AG08395 (cell line): Measurements from ENCODE around the gene RHOD.
A peak's percentile ranks its signal among the peaks of the same experiment; 100 is the strongest.

Source experiments
- DNase-seq: peaks from one replicate; pipeline ENCODE4 v3.0.0; 2012; ENCODE audit warnings: mixed read lengths, low spot score

The RHOD gene

GRCh38 chr11:67062526-67063373 lies 6.1 kb downstream of the RHOD start:
- no peak for DNase-seq

- no peak for DNase-seq
Observed at GRCh38 chr11:67066333-67066709, 9.7 kb downstream of the RHOD start.

- DNase-seq, result peak; percentile 80
Observed at GRCh38 chr11:67071420-67072284, 15.0 kb downstream of the RHOD start.

- no peak for DNase-seq
Observed at GRCh38 chr11:67072295-67072694, 15.6 kb downstream of the RHOD start.

GRCh38 chr11:67073908-67074307 lies 17.3 kb downstream of the RHOD start:
- no peak for DNase-seq

DNA sequence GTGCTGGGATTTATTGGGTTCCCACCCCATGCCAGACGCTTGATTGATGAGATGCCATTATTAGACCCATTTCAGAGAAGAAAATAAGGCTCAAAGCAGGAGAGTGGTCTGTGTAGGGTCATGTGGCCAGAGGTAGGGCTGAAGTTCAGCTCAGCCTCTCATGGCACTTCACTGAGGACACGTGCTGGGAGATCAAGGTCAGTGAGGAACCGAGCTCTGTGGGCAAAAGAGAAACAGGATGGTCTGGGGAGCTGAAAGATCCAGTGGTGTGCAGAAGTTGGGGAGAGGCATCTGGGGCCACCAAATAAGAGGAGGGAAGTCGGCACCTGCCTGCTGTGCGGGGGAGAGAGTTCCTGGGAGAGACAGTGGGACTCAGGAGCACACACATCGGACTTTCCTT lies 19.6 kb downstream of the RHOD start:
- no peak for DNase-seq

DNA sequence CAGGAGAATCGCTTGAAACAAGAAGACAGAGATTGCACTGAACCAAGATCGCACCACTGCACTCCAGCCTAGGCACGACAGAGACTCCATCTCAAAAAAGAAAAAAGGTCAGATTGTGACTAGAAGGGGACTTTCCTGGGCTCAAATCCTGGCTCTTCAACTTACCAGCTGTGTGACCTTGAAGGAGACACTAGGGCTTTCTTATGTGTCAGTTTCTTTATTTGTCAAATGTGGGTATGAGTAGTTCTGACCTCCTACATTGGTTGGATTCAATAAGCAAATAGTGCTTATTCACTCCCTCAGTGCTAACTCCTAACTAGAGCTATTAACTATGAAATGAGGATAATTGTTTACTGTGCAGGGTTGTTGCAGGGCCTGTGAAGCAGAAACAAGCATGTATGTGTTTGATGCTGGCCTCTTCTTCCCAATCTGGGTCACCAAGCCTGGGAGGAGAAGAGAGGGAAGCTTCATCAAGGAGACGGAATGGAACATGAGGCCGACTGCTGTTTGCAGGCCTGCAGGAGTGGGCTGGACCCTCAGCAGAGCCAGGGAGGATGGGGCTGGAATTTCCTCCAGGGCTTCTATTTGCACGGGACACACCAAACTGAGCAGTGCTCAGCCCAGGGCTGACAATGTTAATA lies 22.5 kb downstream of the RHOD start:
- no peak for DNase-seq

GRCh38 chr11:67082071-67082791 lies 25.6 kb downstream of the RHOD start:
- peak; percentile 3 for DNase-seq

GRCh38 chr11:67083786-67084366 lies 27.2 kb downstream of the RHOD start:
- no peak for DNase-seq

DNA sequence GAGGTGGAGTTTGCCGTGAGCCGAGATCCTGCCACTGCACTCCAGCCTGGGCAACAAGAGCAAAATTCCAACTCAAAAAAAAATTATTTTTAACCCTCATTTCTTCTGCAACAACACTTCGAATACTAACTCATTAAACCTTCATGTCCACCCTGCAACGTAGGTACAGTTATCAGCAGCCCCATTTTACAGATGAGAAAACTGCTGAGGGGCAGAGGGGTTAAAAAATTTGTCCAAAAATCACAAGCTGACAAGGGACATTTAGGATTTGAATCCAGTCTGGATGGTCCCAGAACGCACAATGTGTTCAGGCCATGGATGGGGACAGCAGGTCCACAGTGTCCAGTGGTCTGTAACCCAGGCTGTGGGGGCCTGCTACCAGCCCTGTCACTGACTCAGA lies 29.0 kb downstream of the RHOD start:
- no peak for DNase-seq

DNA sequence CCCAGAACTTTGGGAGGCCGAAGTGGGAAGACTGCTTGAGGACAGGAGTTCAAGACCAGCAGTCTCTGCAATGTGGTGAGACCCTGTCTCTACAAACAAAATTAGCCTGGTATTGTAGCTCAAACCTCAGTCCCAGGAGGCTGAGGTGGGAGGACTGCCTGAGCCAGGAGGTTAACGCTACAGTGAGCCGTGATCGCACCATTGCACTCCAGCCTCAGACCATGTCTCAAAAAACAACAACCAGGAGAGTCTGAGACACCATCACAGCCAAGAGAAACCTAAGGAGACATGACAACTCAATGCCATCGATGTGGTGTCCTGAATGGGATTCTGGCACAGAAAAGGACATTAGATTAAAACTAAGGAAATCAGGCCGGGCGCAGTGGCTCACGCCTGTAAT lies 34.1 kb downstream of the RHOD start:
- DNase-seq, result no peak

GRCh38 chr11:67095214-67095507 lies 38.5 kb downstream of the RHOD start:
- DNase-seq, result no peak

DNA sequence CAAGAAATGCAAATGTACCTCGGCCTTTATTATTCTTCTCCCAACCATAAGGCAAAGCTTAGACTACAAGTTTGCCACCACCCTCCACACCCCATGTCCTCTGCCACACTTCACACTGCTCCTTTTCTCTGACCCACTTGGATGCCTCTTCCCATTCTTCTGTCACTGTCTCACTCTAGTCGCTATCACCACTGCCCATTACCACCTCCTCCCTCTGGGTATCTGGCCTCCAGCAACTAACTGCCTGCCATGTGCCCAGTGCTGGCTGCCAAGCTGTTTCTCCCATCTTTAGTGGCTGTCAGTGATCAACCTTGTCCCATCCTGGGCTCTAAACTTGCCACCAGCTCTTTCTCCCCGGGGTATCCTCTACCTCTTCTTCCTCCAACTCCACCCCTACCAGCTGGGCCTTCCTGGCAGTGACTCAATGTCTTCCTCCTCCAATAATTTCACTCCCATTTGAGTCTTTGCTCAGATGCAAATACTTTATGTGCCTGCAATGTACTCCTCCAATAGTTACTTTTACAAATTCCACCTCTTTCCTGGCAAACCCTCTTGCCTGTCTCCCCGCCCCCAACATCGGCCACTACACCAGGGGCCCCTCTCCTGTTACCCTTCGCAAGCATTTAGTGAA lies 42.3 kb downstream of the RHOD start:
- DNase-seq, result no peak

DNA sequence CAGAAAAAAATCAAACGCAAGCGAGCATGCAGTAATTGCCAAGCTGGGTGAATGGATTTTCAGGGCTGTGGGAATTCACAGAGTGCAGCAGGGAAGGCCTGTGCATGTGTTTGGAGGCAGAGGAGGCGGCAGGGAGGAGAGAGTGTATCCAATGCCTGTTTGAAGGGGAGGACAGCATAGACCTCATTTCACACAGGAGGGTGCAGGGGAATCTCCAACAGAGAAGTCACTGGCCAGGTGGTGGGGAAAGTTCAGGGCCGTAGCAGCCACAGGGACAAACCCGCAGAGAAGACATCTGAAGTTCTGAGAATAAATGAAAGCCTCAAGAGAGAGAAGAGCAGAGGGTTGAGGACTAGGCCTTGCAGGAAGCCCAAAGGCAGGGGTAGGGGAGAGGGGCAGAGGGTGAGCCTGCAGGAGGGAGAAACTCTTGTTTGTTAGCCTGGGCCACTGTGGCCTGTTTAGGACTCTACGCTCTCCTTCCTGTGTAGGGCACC lies 43.2 kb downstream of the RHOD start:
- DNase-seq, result no peak

GRCh38 chr11:67102664-67103063 lies 46.0 kb downstream of the RHOD start:
- no peak for DNase-seq

GRCh38 chr11:67105964-67106363 lies 49.3 kb downstream of the RHOD start:
- DNase-seq, result no peak

DNA sequence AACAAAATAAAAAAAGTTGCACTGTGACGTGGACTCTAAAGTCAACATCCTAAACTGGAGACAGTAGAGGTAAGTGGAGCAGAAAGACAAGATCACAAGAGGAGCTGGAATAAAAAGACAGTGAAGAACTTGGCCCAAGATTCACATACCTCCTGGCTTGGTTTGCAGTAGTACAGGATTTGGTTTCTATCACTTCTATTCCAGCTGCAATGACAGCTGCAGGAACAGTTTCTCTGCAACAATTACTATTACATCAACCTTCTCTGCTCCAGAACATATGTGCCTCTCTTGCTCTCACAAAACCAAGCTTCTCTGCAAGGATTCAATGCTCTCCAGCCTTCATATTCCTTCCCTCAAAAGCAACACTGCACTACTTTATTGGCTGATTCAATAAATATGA lies 54.6 kb downstream of the RHOD start:
- no peak for DNase-seq

DNA sequence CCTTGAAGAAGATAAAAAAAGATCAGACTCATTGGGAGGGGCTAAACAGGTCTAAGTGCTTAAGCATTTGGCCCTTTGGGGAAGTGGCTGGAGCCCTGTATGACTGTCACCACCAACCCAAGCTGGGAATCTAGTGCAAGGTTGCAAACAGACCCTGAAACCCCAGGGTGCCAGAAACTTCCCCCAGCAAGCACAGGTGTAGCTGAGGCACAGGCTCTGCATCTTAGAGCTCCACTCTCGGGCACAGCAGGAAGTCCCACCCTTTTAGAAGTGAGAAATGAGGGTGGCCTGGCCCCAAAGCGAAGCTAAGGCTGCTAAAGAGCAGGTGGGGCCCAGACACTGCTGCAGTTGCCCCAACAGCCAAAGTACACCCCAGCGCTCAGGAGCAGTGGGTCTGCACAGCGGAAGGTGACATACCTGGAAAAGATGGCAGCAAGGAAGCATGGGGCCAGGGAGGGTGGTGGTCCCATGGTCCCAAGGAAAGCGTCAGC lies 56.6 kb downstream of the RHOD start:
- DNase-seq, result no peak

DNA sequence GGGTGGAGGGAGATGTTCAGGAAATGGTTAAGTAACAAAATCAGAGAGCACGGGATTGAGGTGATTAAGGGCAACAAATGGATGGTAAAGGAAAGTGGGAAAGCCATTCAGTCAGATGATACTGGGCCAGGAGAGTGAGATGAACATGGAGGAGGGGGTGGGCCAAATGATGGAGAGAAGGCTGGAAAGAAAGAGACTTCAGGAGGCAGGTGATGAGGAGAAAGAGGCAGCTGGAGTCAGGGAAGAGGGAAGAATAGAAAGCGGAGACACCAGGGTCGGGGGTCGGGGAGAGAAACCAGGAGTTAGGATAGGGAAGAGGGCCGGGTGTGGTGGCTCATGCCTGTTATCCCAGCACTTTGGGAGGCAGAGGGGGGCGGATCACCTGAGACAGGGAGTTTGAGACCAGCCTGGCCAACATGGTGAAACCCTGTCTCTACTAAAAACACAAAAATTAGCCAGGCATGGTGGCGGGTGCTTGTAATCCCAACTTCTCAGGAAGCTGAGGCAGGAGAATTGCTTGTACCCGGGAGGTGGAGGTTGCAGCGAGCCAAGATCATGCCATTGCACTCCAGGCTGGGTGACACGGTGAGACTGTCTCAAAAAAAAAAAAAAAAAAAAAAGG lies 57.7 kb downstream of the RHOD start:
- no peak for DNase-seq

DNA sequence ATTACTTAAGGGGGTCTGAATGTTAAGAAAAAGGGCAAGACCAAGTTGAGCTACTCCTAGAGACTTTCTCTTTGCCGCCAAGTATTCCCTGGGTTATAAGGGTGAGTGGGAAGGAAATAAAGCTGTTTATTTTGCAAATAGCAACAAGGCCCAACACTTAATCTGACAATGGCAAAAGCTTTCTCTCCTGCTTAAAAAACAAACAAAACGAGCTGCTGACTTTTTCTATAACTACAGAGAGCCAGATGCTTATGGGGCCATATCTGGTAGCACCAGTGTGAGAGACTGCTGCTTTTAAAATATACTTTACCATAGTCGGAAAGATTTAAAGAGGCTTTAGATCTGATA lies 60.1 kb downstream of the RHOD start:
- no peak for DNase-seq

DNA sequence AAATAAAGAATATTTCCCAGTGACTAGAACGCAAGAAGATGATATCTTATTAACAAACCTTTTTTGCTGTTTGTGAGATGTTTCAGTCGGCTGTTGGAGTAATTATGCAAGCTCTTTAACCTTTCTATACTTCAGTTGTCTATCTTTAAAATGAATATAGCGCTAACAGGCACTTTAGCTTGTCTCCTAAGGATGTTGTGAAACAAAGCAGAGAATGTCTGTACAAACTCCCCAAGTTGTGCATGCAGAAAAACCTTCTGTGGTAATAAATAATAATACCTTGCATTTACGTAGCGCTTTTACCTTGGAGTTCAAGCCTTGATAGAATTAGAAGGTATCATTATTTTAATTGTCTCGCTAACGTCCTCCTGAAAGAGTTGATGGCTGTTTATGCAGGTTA lies 60.5 kb downstream of the RHOD start:
- no peak for DNase-seq
